ENCODE results near the gene CRYAB. TPM values are rescaled to one million over a fixed set of nuclear protein-coding genes. Genes with fewer than 3 reads are reported as not detected.
"Not testable (repeated sequence)": the region's sequence is repeated elsewhere in the genome, so short reads cannot be mapped to it uniquely, and the experiment has no call there.

Gene CRYAB
- total RNA-seq, 1 experiment from 2014 or later = 0.78 TPM

DNA sequence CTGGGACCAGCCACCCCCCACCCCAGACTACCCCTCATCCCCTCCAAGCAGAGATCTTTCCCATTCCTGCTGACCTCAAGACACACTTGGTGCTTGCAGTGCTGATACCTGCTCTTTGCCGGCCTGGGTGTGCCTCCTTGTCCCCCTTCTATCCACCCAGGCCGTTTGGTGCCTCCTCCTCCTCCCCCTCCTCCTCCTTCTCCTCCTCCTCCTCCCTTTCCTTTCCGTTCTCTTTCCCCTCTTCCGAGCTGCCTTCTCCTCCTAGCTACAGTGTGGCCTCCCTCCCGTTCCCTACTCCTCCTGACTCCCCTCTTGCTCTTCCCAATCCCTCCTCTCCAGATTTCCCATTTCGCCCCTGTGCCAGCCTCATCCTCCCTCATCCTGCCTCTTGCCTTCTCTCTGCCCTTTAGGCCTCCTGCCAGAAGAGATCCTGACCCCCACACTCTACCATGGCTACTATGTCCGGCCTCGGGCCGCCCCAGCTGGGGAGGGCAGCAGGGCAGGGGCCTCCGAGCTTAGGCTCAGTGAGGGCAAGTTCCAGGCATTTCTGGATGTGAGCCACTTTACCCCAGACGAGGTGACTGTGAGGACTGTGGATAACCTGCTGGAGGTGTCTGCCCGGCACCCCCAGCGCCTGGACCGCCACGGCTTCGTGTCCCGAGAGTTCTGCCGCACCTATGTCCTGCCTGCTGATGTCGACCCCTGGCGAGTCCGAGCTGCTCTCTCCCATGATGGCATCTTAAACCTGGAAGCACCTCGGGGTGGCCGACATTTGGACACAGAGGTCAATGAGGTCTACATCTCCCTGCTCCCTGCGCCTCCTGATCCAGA is 1.7 kb upstream of the CRYAB start:
- DNase-seq (ENCODE audit: low read depth) = no peak
- in situ Hi-C loops (cut with HindIII; ENCODE audit: low pct_unique_long_range_greater_than_20kb, low sequenced_read_pairs) = no loop called here

- DNase-seq (ENCODE audit: low read depth) = no peak
- in situ Hi-C loops (cut with HindIII; ENCODE audit: low pct_unique_long_range_greater_than_20kb, low sequenced_read_pairs) = no loop called here
Measured at GRCh38 chr11:111912535-111912934, 965 bp upstream of the CRYAB start, which contains the start of gene HSPB2. HSPB2 (plus strand) TSS chr11:111912734; CDS start chr11:111912830, 96 bp downstream.

- in situ Hi-C loops (cut with HindIII; ENCODE audit: low pct_unique_long_range_greater_than_20kb, low sequenced_read_pairs) = no loop called here
- DNase-seq (ENCODE audit: low read depth) = no peak
Measured at GRCh38 chr11:111910676-111911562, 651 bp downstream of the CRYAB start.

GRCh38 chr11:111909378-111909777 is 2.2 kb downstream of the CRYAB start:
- no peak for DNase-seq (ENCODE audit: low read depth)
- in situ Hi-C loops (cut with HindIII; ENCODE audit: low pct_unique_long_range_greater_than_20kb, low sequenced_read_pairs) = no loop called here

DNA sequence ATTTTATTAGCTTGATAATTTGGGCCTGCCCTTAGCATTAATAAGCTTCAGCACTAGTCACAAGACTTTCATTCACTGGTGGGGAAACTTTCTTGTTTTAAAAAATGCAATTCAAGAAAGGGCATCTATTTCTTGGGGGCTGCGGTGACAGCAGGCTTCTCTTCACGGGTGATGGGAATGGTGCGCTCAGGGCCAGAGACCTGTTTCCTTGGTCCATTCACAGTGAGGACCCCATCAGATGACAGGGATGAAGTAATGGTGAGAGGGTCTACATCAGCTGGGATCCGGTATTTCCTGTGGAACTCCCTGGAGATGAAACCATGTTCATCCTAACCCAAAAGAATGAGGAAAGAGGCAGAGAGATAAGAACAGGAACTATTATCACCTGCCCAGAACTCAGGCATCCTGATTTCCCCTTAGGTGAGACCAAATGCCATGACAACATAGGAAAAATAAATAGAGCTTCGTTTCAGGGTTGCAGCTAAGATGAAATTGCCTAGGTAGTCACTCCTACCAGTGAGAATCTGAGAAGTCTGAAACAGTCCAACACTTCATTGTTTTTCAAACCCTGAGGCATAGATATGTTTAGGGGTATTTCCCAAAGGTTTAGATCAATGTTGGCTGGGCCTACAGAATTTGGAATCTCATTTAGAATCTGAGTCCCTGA is 2.8 kb downstream of the CRYAB start:
- in situ Hi-C loops (cut with HindIII; ENCODE audit: low pct_unique_long_range_greater_than_20kb, low sequenced_read_pairs) = no loop called here
- no peak for DNase-seq (ENCODE audit: low read depth)

DNA sequence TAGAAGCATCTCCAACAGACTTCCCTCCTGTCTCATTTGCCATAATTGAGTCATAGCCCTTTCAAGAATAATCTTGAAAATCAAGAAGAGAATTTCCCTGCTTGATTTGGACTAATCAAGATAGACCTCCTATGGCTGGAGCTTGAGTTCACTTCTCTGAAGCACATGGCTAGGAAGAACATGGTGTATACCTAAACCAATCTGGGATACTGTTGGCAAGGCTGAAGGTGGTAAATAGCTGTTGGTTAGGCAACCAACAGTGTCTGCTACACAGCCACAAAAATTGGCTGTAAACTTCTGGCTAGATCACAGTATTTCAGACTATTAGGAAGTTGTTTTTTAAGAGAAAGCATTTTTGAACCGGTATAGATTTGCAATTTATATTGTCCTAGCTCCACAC is 4.9 kb downstream of the CRYAB start:
- DNase-seq (ENCODE audit: low read depth) = no peak
- in situ Hi-C loops (cut with HindIII; ENCODE audit: low pct_unique_long_range_greater_than_20kb, low sequenced_read_pairs) = no loop called here

DNA sequence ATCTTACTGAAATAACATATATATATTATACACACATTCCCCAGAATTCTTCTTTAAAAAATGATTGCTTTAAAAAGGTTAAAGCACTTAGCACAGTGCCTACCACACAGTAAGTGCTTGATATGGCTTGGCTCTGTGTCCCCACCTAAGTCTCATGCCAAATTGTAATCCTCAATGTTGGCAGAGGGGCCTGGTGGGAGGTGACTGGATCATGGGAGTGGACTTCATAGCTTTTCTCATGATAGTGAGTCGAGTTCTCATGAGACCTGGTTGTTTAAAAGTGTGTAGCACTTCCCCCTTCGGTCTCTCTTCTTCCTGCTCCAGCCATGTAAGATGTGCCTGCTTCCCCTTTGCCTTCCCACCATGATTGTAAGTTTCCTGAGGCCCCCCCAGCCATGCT is 6.2 kb downstream of the CRYAB start:
- no peak for DNase-seq (ENCODE audit: low read depth)

DNA sequence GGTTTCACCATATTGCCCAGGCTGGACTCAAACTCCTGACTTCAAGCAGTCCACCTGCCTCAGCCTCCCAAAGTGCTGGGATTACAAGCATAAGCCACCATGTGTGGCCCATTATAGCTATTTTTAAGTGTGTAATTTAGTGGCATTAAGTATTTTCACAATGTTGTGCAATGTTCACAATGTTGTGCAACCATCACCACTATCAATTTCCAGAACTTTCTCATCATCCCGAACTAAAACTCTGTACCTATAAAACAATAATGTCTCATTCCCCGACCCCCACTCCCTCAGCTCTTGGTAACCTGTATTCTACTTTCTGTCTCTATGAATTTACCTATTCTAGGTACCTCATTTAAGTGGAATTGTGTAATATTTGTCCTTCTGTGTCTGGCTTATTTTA is 24.7 kb downstream of the CRYAB start:
- DNase-seq (ENCODE audit: low read depth) = no peak
- in situ Hi-C loops (cut with HindIII; ENCODE audit: low pct_unique_long_range_greater_than_20kb, low sequenced_read_pairs) = no loop called here

More for the DNA sequence above, 6.2 kb downstream of the CRYAB start:
- in situ Hi-C loops (cut with HindIII; ENCODE audit: low pct_unique_long_range_greater_than_20kb, low sequenced_read_pairs) = no loop called here

DNA sequence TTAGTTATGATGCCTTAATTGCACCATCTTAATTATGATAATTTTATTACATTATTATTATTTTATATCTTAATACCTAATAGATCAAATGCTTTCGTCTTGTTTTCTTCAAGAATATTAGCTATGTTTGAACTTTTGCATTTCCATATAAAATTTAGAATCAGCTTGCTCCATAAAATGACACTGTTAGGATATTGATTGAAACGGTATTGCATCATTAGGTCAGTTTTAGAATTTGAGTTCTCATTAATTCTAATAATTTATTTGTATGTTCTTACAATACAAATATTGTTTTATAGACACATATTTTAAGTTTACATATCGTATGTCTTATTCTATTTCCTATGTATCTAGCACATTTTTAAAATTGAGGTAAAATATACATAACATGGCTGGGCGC is 25.5 kb downstream of the CRYAB start:
- no peak for DNase-seq (ENCODE audit: low read depth)
- in situ Hi-C loops (cut with HindIII; ENCODE audit: low pct_unique_long_range_greater_than_20kb, low sequenced_read_pairs) = no loop called here

DNA sequence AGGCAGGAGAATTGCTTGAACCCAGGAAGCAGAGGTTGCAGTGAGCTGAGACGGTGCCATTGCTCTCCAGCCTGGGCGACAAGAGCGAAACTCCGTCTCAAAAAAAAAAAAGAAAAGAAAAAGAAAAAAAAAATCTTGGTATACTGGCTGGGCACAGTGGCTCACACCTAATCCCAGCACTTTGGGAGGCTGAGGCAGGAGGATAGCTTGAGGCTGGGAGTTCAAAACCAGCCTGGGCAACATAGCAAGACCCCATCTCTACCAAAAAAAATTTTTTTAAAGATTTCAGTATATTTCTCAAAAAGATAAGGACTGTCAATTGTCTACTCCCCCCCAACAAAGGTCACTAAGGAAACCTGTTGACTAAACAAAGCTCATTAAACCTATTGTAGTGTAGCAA is 26.5 kb downstream of the CRYAB start:
- in situ Hi-C loops (cut with HindIII; ENCODE audit: low pct_unique_long_range_greater_than_20kb, low sequenced_read_pairs); DNase-seq (ENCODE audit: low read depth): not testable (repeated sequence)

- no peak for DNase-seq (ENCODE audit: low read depth)
- in situ Hi-C loops (cut with HindIII; ENCODE audit: low pct_unique_long_range_greater_than_20kb, low sequenced_read_pairs) = no loop called here
Measured at GRCh38 chr11:111882202-111882601, 29.4 kb downstream of the CRYAB start.

DNA sequence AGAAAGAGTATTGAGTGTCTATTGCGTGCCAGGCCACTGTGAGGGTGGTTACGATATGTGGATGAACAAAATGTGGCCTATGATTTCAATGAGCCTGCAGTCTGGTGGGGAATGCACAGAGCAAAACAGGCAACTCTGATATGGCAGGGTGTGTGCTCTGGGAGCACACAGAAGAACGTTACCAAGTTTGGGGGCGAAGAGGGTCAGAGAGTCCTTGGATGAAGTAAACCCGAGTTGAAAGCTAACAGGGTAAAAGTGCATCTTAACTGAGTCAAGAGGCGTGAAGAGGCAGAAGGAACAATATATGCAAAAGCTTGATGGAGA is 32.0 kb downstream of the CRYAB start:
- no peak for DNase-seq (ENCODE audit: low read depth)
- in situ Hi-C loops (cut with HindIII; ENCODE audit: low pct_unique_long_range_greater_than_20kb, low sequenced_read_pairs) = no loop called here

DNA sequence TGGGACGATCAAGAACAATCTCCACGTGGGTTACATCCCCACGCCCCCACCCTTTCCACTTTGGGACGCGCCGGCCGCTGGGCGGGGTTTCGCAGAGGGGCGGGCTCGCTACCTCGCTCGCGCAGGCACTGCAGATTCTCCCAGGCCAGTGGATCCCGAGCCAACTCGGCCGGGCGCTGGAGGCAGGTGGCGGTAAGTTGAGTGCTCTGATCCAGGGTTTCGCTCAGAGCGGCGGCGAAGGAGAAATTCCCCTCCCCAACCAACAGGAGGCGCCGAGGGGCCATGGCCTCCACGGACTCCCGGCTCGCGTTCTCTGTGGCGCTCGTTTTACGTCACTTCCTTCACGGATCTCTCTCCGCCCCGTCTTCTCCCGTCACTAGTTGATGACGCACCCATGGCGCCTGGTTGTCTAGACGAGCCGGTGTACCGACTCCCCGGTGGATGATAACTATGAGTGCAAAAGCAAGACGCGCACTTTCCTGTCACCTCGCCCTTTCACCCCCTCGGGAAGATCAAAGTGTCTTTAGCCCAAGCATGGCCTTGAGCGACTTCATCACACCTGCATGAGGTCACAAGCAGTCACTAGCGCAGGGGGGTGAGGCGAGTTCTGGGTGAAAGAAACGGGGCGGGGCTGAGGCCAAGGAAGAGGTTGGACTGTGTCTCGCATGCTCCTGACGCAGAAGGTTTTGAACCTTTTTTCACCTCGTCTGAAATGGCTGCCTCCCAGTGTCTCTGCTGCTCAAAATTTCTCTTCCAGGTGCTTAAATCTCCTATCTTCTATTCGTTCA is 32.5 kb downstream of the CRYAB start, which contains the start of the genes CFAP68 and FDXACB1:
Gene CFAP68, plus strand, starts transcription at position 693 of the 788 bp plus-strand sequence. Its CDS starts 20 bp downstream, at position 713.
Gene FDXACB1, minus strand, starts transcription at position 317 of the 788 bp plus-strand sequence. Its CDS starts 33 bp downstream, at position 284.
- DNase-seq (ENCODE audit: low read depth) = peak; percentile 98
- in situ Hi-C loops (cut with HindIII; ENCODE audit: low pct_unique_long_range_greater_than_20kb, low sequenced_read_pairs) = no loop called here

DNA sequence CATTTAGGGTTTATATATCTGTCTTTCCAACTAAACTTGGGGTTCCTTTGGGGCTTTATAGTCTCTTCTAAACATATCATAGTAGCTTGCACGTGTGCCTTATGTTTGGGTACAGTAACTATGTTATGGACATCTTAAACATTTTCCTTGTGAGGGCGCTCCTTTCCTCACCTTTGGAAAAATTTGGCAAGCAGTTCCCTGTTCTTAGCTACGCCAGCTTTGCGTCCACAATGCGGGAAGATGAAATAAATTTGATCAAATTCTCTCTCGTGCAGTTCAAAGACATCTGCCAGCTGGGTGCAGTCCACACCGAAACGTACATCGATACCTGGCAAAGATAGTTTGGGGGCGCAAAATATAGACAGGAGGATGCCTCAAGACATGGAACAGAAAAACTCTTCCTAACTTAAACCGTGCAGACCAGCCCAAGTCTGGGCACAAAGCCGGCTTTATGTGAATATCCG is 33.2 kb downstream of the CRYAB start:
- no peak for DNase-seq (ENCODE audit: low read depth)
- in situ Hi-C loops (cut with HindIII; ENCODE audit: low pct_unique_long_range_greater_than_20kb, low sequenced_read_pairs) = no loop called here

DNA sequence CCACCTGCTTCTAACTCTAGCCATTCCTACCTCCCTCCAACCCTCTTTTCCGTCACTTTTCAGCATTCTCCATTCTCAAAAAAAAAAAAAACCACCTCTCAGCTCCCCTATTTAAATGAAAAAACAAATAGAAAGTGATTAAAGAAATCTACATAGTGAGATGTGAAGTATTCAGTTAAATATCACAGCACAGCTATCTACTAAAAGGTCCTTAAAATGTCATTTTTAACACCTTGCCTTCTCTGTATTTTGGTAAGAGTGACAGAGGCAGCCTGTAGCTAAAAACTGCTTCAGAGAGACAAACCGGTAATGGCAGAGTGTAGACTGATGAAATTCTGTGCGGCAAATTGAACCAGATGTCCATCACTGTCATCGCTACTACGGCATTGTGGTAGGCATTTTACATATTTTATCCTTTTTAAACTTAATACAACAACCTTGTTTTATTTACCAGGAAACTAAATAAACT is 39.8 kb downstream of the CRYAB start:
- DNase-seq (ENCODE audit: low read depth) = no peak
- in situ Hi-C loops (cut with HindIII; ENCODE audit: low pct_unique_long_range_greater_than_20kb, low sequenced_read_pairs) = no loop called here

GRCh38 chr11:111870886-111871692 is 40.5 kb downstream of the CRYAB start, which contains the start of gene ALG9:
ALG9 (minus strand) TSS chr11:111871581; CDS start chr11:111871482, 99 bp downstream.
- in situ Hi-C loops (cut with HindIII; ENCODE audit: low pct_unique_long_range_greater_than_20kb, low sequenced_read_pairs) = no loop called here
- peak; percentile 73 for DNase-seq (ENCODE audit: low read depth)

DNA sequence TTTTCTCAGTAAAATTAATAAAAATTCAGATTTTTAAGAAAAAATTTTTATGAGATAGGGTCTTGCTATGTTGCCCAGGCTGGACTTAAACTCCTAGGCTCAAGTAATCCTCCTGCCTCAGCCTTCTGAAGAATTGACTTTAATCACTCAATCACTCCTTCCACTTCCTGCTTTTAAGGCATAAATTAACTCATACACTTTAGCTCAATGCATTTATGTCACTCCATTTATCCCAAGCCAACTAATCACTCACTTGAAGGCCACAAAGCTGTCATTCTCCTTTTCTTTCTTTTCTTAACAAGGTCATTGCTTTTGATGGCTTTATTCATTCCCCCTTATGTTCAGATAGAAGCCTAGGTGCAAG is 41.1 kb downstream of the CRYAB start:
- no peak for DNase-seq (ENCODE audit: low read depth)
- in situ Hi-C loops (cut with HindIII; ENCODE audit: low pct_unique_long_range_greater_than_20kb, low sequenced_read_pairs) = no loop called here
